Stimulated activated CD4-positive, alpha-beta T cell treated with anti-CD3 and anti-CD28 coated beads, TNF-alpha, amount 100 ng/mL, for 4 hours (primary cell): ENCODE measurements around the gene ANKRD13B.
A peak's percentile ranks its signal among the peaks of the same experiment; 100 is the strongest.
"Not testable (repeated sequence)": the region's sequence is repeated elsewhere in the genome, so short reads cannot be mapped to it uniquely, and the experiment has no call there.

Source experiments
- DNase-seq, 3 experiments: peaks; one replicate each; pipeline ENCODE4 v3.0.0-alpha.2; 2020; ENCODE audit warnings: low read depth in 3 of 3

ANKRD13B gene

DNA sequence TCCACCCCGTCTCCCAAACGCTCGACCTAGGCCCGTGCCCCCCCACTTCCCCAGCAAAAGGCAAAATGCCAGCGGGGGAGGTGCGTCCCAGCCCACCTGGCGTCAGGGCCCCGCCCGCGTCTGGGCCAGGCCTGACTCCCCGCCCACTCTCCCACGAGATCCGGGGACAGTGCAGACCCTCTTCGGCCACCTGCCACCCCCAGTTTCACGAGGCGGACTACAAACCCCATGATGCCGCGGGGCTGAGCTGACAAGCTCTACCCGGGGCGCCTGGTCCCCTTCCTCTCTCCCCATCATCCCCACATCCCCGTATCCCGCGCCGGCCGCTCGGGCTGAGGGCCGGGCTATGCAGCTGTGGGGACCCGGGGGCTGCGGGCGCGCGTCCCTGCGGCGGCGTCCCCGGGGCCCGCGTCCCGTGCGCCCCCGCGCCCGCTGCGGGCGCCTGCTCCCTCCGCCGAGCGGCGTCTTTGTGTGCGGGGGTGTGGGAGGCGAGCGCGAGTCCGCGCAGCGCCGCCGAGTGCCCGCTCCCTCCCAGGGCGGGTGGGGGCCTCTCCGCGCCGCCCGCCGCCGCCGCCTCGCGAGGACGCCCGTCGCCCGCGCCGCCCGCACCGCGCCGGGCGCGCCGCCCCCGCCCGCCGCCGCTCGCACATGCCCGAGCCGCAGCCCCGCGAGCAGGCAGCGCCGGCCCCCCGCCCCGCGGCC, at the start of gene ANKRD13B:
Gene ANKRD13B (plus strand): TSS at position 283 of the 702 bp plus-strand sequence. CDS start 490 bp downstream, outside the sequence.
- DNase-seq, result peak in 1 of 3 experiments; percentile 44

DNA sequence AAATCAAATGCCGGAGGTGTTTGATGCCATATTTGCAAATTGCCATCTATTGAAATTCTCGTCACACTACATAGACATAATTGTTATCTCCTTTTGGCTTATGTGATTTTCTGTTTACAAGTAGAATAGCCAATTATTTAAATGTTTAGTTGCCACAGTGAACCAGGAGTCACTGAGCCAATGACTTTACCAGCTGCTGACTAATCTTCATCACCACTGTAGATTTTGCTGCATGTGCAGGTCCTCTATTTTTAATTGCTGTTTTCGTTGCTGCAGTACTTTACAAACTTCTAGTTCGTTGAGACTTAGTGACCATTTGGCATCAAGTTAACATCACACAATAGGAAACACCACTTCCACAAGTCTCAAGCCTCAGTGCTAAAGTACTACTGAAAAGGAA, 48.9 kb upstream of the ANKRD13B start:
- DNase-seq, result no peak

DNA sequence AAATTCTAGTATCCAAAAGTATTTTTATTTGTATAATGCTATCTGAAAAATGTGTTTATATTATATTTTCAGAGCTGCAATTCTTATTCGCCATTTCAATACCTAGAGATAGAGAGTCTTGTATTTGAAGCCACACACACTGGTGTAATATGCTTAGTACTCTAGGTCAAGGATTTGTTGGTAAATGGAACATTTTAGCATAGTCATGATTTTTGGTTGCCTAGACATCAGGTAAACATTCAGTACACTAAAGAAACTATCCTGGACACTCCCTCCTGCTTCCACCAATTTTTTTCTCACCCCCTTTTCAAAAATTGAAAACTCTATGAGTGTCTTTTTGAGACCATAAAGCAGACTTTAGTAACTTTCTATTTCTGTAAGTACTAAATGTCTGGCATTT, 46.8 kb upstream of the ANKRD13B start:
- no peak for DNase-seq

DNA sequence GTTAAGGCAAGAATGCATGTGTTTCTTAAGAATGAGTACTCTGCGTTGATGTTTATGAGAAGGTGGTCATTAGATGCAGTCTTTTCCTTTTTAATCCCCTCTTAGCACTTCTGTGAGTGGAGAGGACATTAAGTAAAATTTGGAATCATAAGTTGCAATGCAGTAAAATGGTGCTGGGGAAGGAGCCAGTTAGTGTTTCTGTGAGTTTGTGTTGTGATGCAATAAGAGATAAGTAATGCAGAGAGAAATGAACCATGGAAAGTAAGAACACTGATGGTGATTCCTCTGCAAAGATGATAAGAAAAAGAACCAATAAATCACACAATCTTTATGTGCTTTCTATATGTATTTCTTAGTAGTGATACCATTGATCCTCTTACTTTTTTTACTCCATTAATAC, 46.1 kb upstream of the ANKRD13B start:
- no peak for DNase-seq

DNA sequence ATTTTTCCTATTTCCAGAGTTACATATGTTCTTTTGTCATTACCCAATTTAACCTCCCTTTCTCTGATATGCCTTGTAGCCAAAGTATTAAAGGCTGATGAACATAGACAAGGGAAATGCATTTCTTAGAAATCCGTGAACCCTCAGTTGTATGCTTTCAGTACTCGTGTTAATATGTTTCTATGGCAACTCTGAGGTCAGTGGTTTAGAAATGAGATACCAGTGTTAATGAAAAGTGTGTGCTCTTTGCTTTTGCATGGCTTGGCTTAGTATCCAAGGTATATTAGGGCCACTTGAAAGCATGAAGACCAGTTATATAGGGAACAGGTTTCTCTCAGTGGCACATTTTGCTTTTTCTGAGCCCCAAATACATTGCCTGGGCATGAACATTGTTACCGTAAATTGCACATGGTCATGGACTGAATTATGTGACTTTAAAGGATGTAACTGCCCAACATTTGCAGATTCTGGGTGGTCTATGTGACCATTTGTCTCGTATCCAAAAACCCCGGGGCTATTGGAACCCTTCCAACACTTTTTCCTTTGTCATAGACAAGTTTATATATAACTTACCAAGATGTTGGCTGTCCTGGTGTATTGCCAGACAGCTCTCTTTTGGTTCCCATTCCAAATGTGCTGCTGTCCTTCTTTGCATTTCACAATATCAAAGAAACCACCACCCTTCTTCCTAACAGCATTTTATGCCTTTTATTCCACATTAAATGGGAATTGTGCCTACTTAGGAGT, 43.6 kb upstream of the ANKRD13B start:
- no peak for DNase-seq

DNA sequence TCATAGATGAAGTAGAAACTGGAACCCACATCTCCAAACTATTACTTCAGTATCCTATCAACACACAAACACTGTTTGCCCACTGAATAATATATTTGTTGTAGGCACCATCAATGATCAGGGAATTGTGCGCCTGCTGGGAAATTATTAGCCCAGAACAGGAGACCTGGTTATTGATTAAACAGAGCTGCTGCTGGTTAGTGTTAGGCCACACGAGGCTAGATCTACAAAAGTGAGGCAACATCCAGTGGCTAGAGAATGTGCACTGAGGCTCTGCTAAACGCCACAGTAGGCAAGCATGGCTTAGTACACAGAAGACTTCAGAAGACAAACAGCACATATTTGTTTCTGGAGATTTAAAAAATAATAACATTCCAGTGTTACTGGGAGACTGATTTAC, 37.1 kb upstream of the ANKRD13B start:
- DNase-seq, result no peak

DNA sequence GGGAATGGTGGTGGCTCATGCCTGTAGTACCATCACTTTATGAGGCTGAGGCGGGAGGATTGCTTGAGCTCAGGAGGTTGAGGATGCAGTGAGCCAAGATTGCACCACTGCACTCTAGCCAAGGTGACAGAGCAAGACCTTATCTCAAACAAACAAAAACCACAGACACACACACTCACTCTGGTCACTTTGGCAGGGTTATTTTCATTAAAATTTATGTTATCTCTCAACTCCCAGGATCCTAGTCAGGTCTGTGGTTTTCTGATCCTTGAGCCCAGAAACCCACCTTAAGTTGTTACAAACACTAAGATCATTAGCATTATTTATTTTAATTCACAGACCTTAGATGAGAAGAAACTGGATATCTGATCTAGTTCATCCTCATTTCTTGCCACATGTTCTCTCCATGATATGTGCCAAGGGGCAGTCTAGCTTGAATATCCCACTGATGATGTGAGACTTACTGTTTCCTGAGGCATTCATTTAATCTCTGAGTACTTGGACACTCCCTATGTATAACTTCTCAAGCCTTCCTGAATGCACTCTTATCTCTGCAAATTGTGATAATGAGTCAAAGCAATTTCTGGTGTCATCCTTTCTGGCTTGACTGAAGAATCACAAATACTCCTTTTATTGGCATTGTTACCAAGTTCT, 35.7 kb upstream of the ANKRD13B start:
- no peak for DNase-seq

DNA sequence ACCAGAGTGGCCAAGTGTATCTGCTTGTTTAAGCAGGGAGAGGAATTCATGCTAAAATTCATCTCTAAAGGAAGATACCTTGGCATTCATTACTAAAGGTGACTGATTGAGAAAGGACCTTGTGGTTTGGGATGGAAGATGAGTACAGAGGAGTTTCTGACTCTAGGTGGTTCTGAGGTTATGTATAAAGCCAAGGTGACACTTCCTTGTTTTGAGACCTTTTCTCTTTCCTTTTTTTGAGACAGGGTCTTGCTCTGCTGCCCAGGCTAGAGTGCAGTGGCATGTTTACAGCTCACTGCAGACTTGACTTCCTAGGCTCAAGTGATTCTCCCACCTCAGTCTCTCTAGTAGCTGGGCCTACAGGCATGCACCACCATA, 35.2 kb upstream of the ANKRD13B start:
- DNase-seq, result no peak

DNA sequence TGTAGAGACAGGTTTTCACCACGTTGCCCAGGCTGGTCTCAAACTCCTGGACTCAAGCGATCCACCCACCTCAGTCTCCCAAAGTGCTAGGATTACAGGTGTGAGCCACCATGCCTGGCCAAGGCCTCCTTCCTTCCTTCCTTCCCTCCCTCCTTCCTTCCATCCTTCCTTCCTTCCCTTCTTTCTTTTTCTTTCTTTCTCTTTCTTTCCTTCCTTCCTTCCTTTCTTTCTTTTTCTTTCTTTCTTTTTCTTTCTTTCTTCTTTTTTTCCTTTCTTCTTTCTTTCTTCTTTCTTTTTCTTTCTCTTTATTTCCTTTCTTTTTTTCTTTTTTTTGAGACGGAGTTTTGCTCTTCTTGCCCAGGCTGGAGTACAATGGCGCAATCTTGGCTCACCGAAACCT, 34.8 kb upstream of the ANKRD13B start:
- DNase-seq, result not testable (repeated sequence)

DNA sequence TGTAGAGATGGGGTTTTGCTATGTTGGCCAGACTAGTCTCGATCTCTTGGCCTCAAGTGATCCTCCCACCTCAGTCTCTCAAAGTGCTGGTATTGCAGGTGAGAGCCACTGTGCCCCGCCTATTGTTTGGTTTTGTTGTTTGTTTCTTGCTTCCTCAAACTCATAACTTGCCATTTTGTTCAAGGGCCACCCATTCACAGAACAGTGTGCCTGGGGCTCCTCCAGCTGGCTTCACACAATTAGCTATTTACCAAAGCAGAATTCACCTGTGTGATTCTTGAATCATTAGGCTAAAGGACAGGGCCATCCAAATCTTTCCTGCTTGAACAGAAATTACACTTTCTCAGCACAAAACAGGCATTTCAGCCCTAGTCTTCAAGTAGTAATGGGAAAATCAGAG, 33.3 kb upstream of the ANKRD13B start:
- DNase-seq, result no peak

DNA sequence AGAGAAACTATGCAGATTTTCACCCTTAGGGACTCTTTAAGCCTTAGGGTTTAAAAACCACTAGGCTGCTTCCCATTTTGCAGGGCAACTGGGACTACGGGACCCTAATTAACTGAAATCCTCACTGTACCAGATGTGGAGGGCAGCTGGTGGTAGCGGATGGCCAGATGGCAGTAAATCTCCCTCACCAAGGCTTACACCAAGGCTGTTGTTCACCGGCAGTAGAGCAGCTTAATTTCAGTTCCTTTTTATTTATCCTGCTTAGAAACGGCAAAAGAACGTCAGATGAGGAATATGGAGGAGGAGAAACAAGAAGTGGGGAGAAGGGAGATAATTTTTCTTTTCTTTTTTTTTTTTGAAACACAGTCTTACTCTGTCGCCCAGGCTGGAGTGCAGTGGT, 32.6 kb upstream of the ANKRD13B start:
- DNase-seq, result no peak

DNA sequence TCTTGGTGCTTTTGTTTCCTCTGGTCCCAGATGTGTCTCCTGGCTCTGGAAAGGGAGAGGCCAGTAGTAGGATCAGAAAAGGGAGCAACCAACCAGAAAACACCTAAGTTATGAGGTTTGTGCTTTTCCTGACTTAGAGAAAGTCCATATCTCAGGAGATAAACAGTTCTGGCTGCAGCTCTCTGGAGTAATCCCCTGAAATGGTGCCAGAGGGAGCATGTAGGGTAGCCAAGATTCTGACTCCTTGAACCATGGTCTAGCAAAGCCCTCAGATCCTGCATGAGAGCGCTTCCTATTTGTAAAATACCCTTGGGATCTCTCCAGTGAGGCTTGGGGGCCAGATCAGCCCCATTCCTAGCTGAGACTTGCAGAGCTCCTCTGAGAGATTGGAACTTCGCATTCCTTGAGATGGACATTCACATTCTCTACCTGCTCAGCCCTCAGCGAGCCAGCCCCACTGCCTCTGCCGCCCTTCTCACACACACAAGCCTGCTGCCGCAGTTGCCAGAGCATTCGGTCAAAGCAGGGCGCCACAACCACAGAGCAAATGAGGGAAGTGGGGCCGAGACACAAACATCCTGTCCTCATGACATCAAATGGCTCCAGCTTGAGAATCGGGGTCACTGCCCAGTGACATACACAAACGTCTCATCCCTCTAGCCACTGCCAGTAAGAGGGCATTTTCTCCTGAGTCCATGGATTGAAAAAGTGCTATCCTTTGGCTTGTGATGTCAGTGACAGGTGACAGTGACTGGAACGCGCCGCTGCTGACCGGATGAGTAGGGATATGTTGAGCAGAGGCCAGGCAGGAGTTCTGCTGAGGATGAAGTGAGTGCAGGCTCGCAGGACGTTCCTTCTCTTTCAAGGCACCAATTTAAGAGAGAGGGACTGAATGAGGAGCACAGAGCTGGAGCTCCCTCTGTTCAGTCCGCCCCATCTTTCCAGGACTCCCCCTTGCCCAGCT, 31.1 kb upstream of the ANKRD13B start:
- DNase-seq, result no peak

DNA sequence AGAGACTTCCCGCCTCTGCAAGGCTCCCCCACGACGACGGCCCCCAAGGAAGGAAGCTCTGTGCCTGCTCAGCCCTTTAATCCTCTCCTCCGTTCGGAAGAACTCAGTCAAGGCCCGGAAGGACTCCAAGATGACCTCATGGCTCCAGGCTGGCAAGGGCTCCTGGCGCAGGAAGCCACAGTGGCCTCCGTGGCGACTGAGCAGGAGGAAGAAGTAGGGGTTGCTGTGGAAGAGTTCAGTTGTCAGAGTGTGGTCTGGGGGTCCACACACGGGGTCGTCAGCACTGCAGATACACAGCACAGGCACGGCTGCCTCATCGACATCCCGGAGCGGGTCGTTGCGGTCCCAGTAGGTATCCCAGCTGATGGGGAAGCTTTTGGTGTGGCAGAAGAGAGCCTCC, 30.3 kb upstream of the ANKRD13B start:
- DNase-seq, result no peak

DNA sequence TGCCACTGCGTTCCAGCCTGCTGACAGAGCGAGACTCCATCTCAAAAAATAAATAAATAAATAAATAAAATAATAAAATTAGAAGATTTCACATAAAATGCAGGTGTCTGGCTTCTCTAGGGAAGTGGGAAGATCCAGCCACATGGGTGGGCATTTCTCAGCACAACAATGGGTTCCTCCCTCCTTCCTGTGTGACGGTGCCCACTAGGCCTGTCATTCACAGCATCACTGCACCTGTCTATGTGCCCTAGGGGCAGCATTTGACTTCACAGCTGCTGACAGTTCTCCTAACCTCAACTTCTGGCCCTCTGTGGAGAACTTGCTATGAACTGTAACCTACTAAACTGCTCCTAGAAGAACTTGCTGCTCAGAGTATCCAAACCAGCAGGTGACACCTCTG, 29.1 kb upstream of the ANKRD13B start:
- no peak for DNase-seq

DNA sequence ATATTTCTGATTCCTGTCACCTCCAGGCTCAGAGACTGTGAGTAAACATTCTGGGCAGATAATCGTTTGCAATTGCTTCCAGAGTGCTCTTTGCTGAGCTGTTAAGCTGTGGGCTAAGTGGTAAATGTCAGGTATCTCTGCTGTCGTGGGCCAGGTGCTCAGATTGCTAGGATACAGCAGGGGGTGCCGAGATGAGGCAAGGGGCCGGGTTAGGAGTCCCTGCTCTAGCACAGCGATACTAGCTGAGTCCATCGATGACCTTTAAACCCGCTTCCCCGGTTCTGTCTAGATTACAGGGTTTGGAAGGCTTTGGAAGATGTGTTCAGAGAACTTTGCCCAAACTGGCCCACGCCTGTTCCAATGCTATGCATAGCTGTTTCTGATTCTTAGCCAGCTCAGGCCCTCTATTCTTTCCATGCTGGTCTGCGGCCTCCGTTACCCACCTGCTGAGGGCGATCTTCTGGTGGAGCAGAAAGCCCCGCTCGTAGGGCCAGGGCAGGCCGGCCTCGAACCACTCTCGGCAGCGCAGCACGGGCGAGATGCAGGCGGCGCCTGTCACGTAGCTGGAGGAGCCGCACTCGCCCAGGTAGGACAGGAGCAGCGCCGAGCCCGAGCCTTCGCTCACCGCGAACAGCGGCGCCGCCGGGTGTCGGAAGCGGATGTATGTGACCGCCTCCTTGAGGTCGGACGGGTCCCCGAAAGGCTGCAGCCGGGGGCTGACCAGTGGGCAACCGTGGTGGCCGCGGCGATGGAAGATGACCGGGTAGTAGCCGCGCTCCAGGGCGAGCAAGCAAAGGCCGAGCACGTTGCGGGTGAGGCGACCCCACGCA, 27.1 kb upstream of the ANKRD13B start:
- peak in 1 of 3 experiments; percentile 41 for DNase-seq

DNA sequence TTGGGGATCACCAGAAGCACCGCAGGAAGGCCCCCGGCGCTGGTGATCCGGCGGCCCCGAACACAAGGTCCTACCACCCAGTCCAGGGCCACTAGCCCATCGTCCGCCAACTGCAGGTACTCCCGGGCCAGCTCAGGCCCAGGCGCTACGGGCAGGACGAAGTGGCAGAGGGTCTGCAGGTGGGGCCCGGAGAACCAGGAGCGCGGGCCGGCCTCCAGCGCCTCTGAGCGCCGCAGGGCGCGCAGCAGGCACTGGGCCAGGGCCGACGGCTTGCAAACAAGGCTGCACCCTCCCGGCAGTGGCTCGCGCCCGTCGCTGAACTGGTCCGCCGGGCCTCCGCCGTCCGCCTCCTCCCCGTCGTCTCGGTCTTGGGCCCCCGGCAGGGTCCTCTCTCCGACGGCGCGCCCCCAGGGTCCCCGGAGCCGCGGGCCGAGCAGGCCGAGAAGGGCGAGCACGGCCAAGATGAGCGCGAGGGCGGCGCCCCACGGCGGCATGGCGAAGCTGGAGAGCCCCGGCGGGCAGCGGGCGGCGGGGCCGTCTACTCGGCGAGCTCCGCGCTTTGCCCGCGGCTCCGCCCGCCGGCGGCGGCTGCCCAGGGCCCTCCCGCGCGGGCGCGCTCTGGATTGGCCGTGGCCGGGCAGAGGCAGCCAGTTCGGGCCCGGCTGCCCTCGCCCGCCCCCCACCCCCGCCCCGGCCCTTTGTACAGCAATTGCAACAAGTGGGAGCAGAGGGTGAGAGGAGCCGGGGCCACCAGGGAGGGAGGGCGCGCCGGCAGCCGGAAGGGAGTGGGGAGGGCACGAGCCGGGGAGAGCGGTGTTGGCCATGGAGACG, 26.2 kb upstream of the ANKRD13B start, which contains the start of gene ABHD15:
Gene ABHD15 (minus strand): TSS at position 565 of the 831 bp plus-strand sequence. CDS start 71 bp downstream, at position 494.
- DNase-seq, result peak in 1 of 3 experiments; percentile 39

DNA sequence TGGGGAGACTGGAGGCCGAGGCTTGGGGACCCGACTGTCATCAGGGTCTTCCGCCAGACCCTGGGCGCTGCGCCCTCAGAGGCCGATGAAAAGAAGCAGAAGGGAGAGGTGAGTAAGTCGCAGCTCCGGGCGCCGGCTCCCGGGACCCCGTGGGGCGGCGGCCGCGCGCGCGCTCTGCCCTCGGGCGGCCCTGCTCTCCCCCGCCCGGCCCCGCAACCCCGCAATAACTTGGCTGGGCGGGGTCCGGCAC, 25.7 kb upstream of the ANKRD13B start:
- DNase-seq, result no peak

DNA sequence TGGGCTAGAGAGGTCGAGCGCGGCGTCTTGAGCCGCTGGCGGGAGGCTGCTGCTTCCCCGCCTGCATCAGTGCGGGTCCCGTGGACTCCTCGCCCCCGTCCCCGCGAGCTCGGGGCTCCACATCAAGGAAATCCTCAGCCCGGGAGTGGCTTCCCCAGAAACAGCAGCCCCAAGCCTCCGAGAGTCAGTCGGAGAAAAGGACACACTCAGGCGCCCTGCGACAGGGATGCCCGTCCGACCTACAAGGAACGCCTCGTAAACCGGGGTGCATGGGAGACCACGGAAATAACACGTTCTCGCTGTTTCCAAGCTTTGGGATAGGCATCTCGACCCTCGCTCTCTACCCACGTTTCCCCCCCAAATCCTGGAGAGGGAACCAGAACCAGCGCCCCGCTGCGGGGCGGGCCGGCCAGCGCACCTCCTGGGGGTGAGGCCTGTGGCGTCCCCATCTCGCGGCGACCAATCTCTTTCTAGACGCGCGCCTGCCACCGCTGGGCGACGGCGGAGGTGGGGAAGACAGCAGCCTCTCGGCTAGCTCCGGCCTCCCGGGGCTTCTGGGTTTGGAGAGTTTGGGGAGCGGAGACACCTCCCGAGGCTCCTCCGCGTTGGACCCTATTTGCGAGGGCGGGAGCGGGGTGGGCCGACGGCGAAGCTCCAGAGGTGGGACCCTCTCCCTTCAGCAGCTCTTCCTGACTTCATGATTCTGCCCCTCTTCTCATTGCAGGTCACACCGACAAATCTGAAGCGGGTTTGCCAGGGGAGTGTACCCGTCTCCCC, 25.2 kb upstream of the ANKRD13B start:
- DNase-seq, result peak in 2 of 3 experiments; percentile 56 to 58
